ENCODE results near the gene THBS1.

The THBS1 gene

GRCh38 chr15:39640665-39641064 lies 59.8 kb downstream of the THBS1 start:
- H2AFZ ChIP-seq (ENCODE audit: low read length) = no peak overlapping the region
- H3K9ac ChIP-seq (ENCODE audit: low read length) = no peak overlapping the region
- H3K79me2 ChIP-seq (ENCODE audit: insufficient read depth, low read length) = no peaks in the 10 kb centered on the region
- TF ChIP-seq EZH2 (IDR thresholded peaks at IDR 0.05; ENCODE audit: borderline replicate concordance, low read length) (no peak), CTCF (IDR thresholded peaks at IDR 0.05; ENCODE audit: low read length) (no peak)
- H3K4me1 ChIP-seq (ENCODE audit: insufficient read depth, low read length, severe bottlenecking) = no peaks in the 10 kb centered on the region
- no peaks in the 10 kb centered on the region for H4K20me1 ChIP-seq (ENCODE audit: insufficient read depth, low read length)
- no peak overlapping the region for H3K27ac ChIP-seq (ENCODE audit: low read depth, low read length, poor library complexity, severe bottlenecking)
- no peaks in the 10 kb centered on the region for H3K9me3 ChIP-seq (ENCODE audit: low read length)
- H3K9me2 ChIP-seq (ENCODE audit: low read depth, low read length) = no peaks in the 10 kb centered on the region
- H3K36me3 ChIP-seq (ENCODE audit: insufficient read depth, low read length) = no peaks in the 10 kb centered on the region
- H3K4me2 ChIP-seq (ENCODE audit: low read length) = no peak overlapping the region
- no peak overlapping the region for H3K4me3 ChIP-seq (ENCODE audit: low read depth, low read length, poor library complexity, severe bottlenecking)
- no peaks in the 10 kb centered on the region for H3F3A ChIP-seq (ENCODE audit: insufficient read depth, low read length)
- no peaks in the 10 kb centered on the region; the same call in 1 of the 2 replicates for H3K27me3 ChIP-seq (ENCODE audit: insufficient read depth, low read length)

- no peak overlapping the region for H2AFZ ChIP-seq (ENCODE audit: low read length)
- H3K27ac ChIP-seq (ENCODE audit: low read depth, low read length, poor library complexity, severe bottlenecking) = no peak overlapping the region
- H3K4me2 ChIP-seq (ENCODE audit: low read length) = no peak overlapping the region
- H3K4me1 ChIP-seq (ENCODE audit: insufficient read depth, low read length, severe bottlenecking) = no peaks in the 10 kb centered on the region
- no peak overlapping the region for H3K9ac ChIP-seq (ENCODE audit: low read length)
- H3K9me2 ChIP-seq (ENCODE audit: low read depth, low read length) = no peaks in the 10 kb centered on the region
- TF ChIP-seq CTCF (IDR thresholded peaks at IDR 0.05; ENCODE audit: low read length) = no peak
- no peak for TF ChIP-seq EZH2 (IDR thresholded peaks at IDR 0.05; ENCODE audit: borderline replicate concordance, low read length)
- no peaks in the 10 kb centered on the region; the same call in 1 of the 2 replicates for H3K27me3 ChIP-seq (ENCODE audit: insufficient read depth, low read length)
- H3F3A ChIP-seq (ENCODE audit: insufficient read depth, low read length) = no peaks in the 10 kb centered on the region
- H3K36me3 ChIP-seq (ENCODE audit: insufficient read depth, low read length) = no peaks in the 10 kb centered on the region
- no peaks in the 10 kb centered on the region for H4K20me1 ChIP-seq (ENCODE audit: insufficient read depth, low read length)
- no peaks in the 10 kb centered on the region for H3K9me3 ChIP-seq (ENCODE audit: low read length)
- no peaks in the 10 kb centered on the region for H3K79me2 ChIP-seq (ENCODE audit: insufficient read depth, low read length)
- no peak overlapping the region for H3K4me3 ChIP-seq (ENCODE audit: low read depth, low read length, poor library complexity, severe bottlenecking)
Measured at GRCh38 chr15:39641191-39641889, 60.5 kb downstream of the THBS1 start.

- Histone ChIP-seq H3K27ac (ENCODE audit: low read depth, low read length, poor library complexity, severe bottlenecking) (no peak overlapping the region), H3K9ac (ENCODE audit: low read length) (no peak overlapping the region), H3K4me2 (ENCODE audit: low read length) (no peak overlapping the region), H2AFZ (ENCODE audit: low read length) (no peak overlapping the region), H3K4me1 (ENCODE audit: insufficient read depth, low read length, severe bottlenecking) (no peaks in the 10 kb centered on the region), H4K20me1 (ENCODE audit: insufficient read depth, low read length) (no peaks in the 10 kb centered on the region), H3K79me2 (ENCODE audit: insufficient read depth, low read length) (no peaks in the 10 kb centered on the region), H3K4me3 (ENCODE audit: low read depth, low read length, poor library complexity, severe bottlenecking) (no peak overlapping the region), H3K9me2 (ENCODE audit: low read depth, low read length) (no peaks in the 10 kb centered on the region), H3K9me3 (ENCODE audit: low read length) (no peaks in the 10 kb centered on the region), H3F3A (ENCODE audit: insufficient read depth, low read length) (no peaks in the 10 kb centered on the region), H3K27me3 (ENCODE audit: insufficient read depth, low read length) (no peaks in the 10 kb centered on the region; the same call in 1 of the 2 replicates), H3K36me3 (ENCODE audit: insufficient read depth, low read length) (no peaks in the 10 kb centered on the region)
- no peak for TF ChIP-seq EZH2 (IDR thresholded peaks at IDR 0.05; ENCODE audit: borderline replicate concordance, low read length)
- no peak for TF ChIP-seq CTCF (IDR thresholded peaks at IDR 0.05; ENCODE audit: low read length)
Measured at GRCh38 chr15:39642011-39642640, 61.2 kb downstream of the THBS1 start.
